GM23338 (cell line): ENCODE data around the gene TOMM40. TPM values are rescaled to one million over a fixed set of nuclear protein-coding genes. Genes with fewer than 3 reads are reported as not detected.
A peak's percentile ranks its signal among the peaks of the same experiment; 100 is the strongest.

Experiments
- ATAC-seq: fragments of 200-7000 bp; cut with Tn5 transposase; 3 replicates; pipeline ENCODE4 v1.9.1; 2020
- DNase-seq: peaks from one replicate; pipeline ENCODE4 v3.0.0-alpha.2; 2015; ENCODE audit warnings: low spot score
- H2AFZ ChIP-seq: fragments of 200-600 bp; sonication (generic); 2 replicates; pipeline ENCODE4 v1.8.0; 2016; ENCODE audit warnings: antibody characterized with exemption, mild to moderate bottlenecking, moderate library complexity
- H3F3A ChIP-seq: fragments of 200-600 bp; sonication (generic); replicated peaks from 2 replicates; pipeline ENCODE4 v1.8.0; 2017; ENCODE audit warnings: antibody characterized with exemption, mixed run types, low read depth
- H3K27ac ChIP-seq: fragments of 200-600 bp; sonication (generic); 2 replicates; pipeline ENCODE4 v1.6.1; 2016; ENCODE audit warnings: low read depth
- H3K27me3 ChIP-seq: fragments of 200-600 bp; sonication (generic); 2 replicates; pipeline ENCODE4 v1.8.0; 2016; ENCODE audit warnings: mild to moderate bottlenecking, mixed run types, moderate library complexity; ENCODE audit not compliant: insufficient read depth
- H3K36me3 ChIP-seq: fragments of 200-600 bp; sonication (generic); 2 replicates; pipeline ENCODE4 v1.8.0; 2016; ENCODE audit warnings: mild to moderate bottlenecking; ENCODE audit not compliant: insufficient read depth
- H3K4me1 ChIP-seq: fragments of 200-600 bp; sonication (generic); 2 replicates; pipeline ENCODE4 v1.8.0; 2016; ENCODE audit warnings: mild to moderate bottlenecking, moderate library complexity; ENCODE audit not compliant: insufficient read depth
- H3K4me2 ChIP-seq: fragments of 200-600 bp; sonication (generic); 2 replicates; pipeline ENCODE4 v1.7.1; 2017; ENCODE audit warnings: mixed run types
- H3K4me3 ChIP-seq: fragments of 200-600 bp; sonication (generic); 2 replicates; pipeline ENCODE4 v1.6.1; 2016; ENCODE audit warnings: mixed run types
- H3K79me2 ChIP-seq: fragments of 200-600 bp; sonication (generic); replicated peaks from 2 replicates; pipeline ENCODE4 v1.8.0; 2017; ENCODE audit warnings: mild to moderate bottlenecking; ENCODE audit not compliant: insufficient read depth
- H3K9me2 ChIP-seq: fragments of 200-600 bp; sonication (generic); 2 replicates; pipeline ENCODE4 v1.8.0; 2017; ENCODE audit not compliant: insufficient read depth
- H4K20me1 ChIP-seq: fragments of 200-600 bp; sonication (generic); replicated peaks from 2 replicates; pipeline ENCODE4 v1.8.0; 2017; ENCODE audit warnings: mild to moderate bottlenecking; ENCODE audit not compliant: insufficient read depth
- H3K27ac Mint-ChIP-seq: 2 replicates; pipeline ENCODE4 v1.8.0; 2020; ENCODE audit warnings: inconsistent platforms, mild to moderate bottlenecking, moderate library complexity, mixed read lengths
- H3K27me3 Mint-ChIP-seq: 3 replicates; pipeline ENCODE4 v1.8.0; 2022; ENCODE audit warnings: low read depth, mild to moderate bottlenecking, moderate library complexity, mixed read lengths, inconsistent platforms; ENCODE audit not compliant: insufficient read depth, poor library complexity
- H3K36me3 Mint-ChIP-seq: 3 replicates; pipeline ENCODE4 v1.8.0; 2021; ENCODE audit warnings: low read depth, mild to moderate bottlenecking, inconsistent platforms, moderate library complexity, mixed read lengths
- H3K4me1 Mint-ChIP-seq: 3 replicates; pipeline ENCODE4 v1.8.0; 2020; ENCODE audit warnings: mild to moderate bottlenecking, inconsistent platforms, mixed read lengths
- H3K4me3 Mint-ChIP-seq: 3 replicates; pipeline ENCODE4 v1.8.0; 2021; ENCODE audit warnings: moderate library complexity, mild to moderate bottlenecking, inconsistent platforms, mixed read lengths
- H3K9me3 Mint-ChIP-seq: 3 replicates; pipeline ENCODE4 v1.8.0; 2020; ENCODE audit warnings: moderate library complexity, mild to moderate bottlenecking, inconsistent platforms, mixed read lengths
- EZH2 ChIP-seq: fragments of 200-600 bp; sonication (generic); IDR thresholded peaks from one replicate; pipeline ENCODE4 v1.8.0; 2017; ENCODE audit warnings: antibody characterized with exemption, mild to moderate bottlenecking, low read depth; ENCODE audit not compliant: unreplicated experiment
- JUNB ChIP-seq: IDR thresholded peaks from one replicate; pipeline ENCODE4 v1.6.1; 2016; ENCODE audit warnings: antibody characterized with exemption; ENCODE audit not compliant: unreplicated experiment
- NANOG ChIP-seq: IDR thresholded peaks from 2 replicates; pipeline ENCODE4 v1.6.1; 2016; ENCODE audit warnings: antibody characterized with exemption, borderline replicate concordance
- ZNF114 ChIP-seq: fragments of 250-450 bp; sonication (Bioruptor Pico); IDR thresholded peaks from 2 replicates; pipeline ENCODE4 v1.5.0; 2020; ENCODE audit warnings: mild to moderate bottlenecking, moderate library complexity
- polyA plus RNA-seq: library from polyadenylated mRNA; unstranded; fragments of >200 nt; fragmentation: Nextera tagmentation; extraction: Ambion mirVana; gene quantifications from 2 replicates; pipeline ENCODE4 v1.2.1, GENCODE V29; 2016
- total RNA-seq: library from RNA; depleted of rRNA; stranded (reverse); fragments of >200 nt; shearing (Covaris generic); gene quantifications from 2 replicates; pipeline ENCODE4 v1.2.3, GENCODE V29; 2014
- TF ChIP-seq, protein P1 (sequence below), 2 experiments: fragments of 200-600 bp in 1 of 2; sonication (generic) in 1 of 2; conservative IDR thresholded peaks; 2 replicates each; pipeline versions ENCODE4 v1.5.1 to v1.6.1; 2016 to 2017; ENCODE audit warnings: antibody characterized with exemption in 2 of 2, low read depth in 2 of 2, mild to moderate bottlenecking in 2 of 2, moderate library complexity in 1 of 2
- TF ChIP-seq, protein P2 (sequence below): IDR thresholded peaks from one replicate; pipeline ENCODE4 v1.6.1; 2018; ENCODE audit warnings: antibody characterized with exemption; ENCODE audit not compliant: unreplicated experiment
- TF ChIP-seq, protein P3 (sequence below): IDR thresholded peaks from 2 replicates; pipeline ENCODE4 v1.6.1; 2016; ENCODE audit warnings: antibody characterized with exemption
- TF ChIP-seq, protein P4 (sequence below): fragments of 250-450 bp; sonication (Bioruptor Pico); IDR thresholded peaks from 2 replicates; pipeline ENCODE4 v1.5.0; 2020; ENCODE audit warnings: mild to moderate bottlenecking, moderate library complexity

The TOMM40 gene
- total and polyA plus RNA-seq, 2 experiments from 2014 or later, result 142 to 273 TPM

DNA sequence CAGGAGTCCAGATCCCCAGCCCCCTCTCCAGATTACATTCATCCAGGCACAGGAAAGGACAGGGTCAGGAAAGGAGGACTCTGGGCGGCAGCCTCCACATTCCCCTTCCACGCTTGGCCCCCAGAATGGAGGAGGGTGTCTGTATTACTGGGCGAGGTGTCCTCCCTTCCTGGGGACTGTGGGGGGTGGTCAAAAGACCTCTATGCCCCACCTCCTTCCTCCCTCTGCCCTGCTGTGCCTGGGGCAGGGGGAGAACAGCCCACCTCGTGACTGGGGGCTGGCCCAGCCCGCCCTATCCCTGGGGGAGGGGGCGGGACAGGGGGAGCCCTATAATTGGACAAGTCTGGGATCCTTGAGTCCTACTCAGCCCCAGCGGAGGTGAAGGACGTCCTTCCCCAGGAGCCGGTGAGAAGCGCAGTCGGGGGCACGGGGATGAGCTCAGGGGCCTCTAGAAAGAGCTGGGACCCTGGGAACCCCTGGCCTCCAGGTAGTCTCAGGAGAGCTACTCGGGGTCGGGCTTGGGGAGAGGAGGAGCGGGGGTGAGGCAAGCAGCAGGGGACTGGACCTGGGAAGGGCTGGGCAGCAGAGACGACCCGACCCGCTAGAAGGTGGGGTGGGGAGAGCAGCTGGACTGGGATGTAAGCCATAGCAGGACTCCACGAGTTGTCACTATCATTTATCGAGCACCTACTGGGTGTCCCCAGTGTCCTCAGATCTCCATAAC is 14.5 kb downstream of the TOMM40 start, which contains the start of gene APOE (continued):
- TF ChIP-seq, protein P1, sequence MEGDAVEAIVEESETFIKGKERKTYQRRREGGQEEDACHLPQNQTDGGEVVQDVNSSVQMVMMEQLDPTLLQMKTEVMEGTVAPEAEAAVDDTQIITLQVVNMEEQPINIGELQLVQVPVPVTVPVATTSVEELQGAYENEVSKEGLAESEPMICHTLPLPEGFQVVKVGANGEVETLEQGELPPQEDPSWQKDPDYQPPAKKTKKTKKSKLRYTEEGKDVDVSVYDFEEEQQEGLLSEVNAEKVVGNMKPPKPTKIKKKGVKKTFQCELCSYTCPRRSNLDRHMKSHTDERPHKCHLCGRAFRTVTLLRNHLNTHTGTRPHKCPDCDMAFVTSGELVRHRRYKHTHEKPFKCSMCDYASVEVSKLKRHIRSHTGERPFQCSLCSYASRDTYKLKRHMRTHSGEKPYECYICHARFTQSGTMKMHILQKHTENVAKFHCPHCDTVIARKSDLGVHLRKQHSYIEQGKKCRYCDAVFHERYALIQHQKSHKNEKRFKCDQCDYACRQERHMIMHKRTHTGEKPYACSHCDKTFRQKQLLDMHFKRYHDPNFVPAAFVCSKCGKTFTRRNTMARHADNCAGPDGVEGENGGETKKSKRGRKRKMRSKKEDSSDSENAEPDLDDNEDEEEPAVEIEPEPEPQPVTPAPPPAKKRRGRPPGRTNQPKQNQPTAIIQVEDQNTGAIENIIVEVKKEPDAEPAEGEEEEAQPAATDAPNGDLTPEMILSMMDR (conservative IDR thresholded peaks at IDR 0.05; ENCODE audit: low read depth in 2 of 2), result no peak
- TF ChIP-seq NANOG, result peak; percentile 25; the same call in 1 of the 2 replicates
- no peak for TF ChIP-seq ZNF114 (CRISPR knock-in tag)

DNA sequence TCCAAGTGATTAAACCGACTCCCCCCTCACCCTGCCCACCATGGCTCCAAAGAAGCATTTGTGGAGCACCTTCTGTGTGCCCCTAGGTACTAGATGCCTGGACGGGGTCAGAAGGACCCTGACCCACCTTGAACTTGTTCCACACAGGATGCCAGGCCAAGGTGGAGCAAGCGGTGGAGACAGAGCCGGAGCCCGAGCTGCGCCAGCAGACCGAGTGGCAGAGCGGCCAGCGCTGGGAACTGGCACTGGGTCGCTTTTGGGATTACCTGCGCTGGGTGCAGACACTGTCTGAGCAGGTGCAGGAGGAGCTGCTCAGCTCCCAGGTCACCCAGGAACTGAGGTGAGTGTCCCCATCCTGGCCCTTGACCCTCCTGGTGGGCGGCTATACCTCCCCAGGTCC is 16.6 kb downstream of the TOMM40 start:
- peak overlapping the region; percentile 92; the same call in 1 of the 2 replicates for H3K4me2 ChIP-seq
- ATAC-seq, result no peak
- peaks cover 43% of the 10 kb centered on the region for H3K36me3 Mint-ChIP-seq
- peaks cover 17% of the 10 kb centered on the region for H3K36me3 ChIP-seq
- H3K27ac ChIP-seq, result peak overlapping the region; percentile 92; the same call in 1 of the 2 replicates
- H3K4me1 ChIP-seq, result peaks cover 25% of the 10 kb centered on the region
- H2AFZ ChIP-seq, result no peak overlapping the region
- H3K4me1 Mint-ChIP-seq, result peaks cover 33% of the 10 kb centered on the region
- H3F3A ChIP-seq, result peaks cover 50% of the 10 kb centered on the region
- H4K20me1 ChIP-seq, result no peaks in the 10 kb centered on the region; the same call in 1 of the 2 replicates
- peaks cover 45% of the 10 kb centered on the region for H3K27me3 Mint-ChIP-seq
- H3K27ac Mint-ChIP-seq, result no peak overlapping the region
- peaks cover 17% of the 10 kb centered on the region for H3K79me2 ChIP-seq
- no peaks in the 10 kb centered on the region for H3K9me2 ChIP-seq
- H3K4me3 ChIP-seq, result no peak overlapping the region
- H3K9me3 Mint-ChIP-seq, result peaks cover 2% of the 10 kb centered on the region; the same call in 1 of the 3 replicates
- H3K4me3 Mint-ChIP-seq, result no peak overlapping the region
- H3K27me3 ChIP-seq, result no peaks in the 10 kb centered on the region
- no peak for DNase-seq
- TF ChIP-seq, protein P2, sequence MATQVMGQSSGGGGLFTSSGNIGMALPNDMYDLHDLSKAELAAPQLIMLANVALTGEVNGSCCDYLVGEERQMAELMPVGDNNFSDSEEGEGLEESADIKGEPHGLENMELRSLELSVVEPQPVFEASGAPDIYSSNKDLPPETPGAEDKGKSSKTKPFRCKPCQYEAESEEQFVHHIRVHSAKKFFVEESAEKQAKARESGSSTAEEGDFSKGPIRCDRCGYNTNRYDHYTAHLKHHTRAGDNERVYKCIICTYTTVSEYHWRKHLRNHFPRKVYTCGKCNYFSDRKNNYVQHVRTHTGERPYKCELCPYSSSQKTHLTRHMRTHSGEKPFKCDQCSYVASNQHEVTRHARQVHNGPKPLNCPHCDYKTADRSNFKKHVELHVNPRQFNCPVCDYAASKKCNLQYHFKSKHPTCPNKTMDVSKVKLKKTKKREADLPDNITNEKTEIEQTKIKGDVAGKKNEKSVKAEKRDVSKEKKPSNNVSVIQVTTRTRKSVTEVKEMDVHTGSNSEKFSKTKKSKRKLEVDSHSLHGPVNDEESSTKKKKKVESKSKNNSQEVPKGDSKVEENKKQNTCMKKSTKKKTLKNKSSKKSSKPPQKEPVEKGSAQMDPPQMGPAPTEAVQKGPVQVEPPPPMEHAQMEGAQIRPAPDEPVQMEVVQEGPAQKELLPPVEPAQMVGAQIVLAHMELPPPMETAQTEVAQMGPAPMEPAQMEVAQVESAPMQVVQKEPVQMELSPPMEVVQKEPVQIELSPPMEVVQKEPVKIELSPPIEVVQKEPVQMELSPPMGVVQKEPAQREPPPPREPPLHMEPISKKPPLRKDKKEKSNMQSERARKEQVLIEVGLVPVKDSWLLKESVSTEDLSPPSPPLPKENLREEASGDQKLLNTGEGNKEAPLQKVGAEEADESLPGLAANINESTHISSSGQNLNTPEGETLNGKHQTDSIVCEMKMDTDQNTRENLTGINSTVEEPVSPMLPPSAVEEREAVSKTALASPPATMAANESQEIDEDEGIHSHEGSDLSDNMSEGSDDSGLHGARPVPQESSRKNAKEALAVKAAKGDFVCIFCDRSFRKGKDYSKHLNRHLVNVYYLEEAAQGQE, result no peak
- TF ChIP-seq JUNB, result no peak
- TF ChIP-seq, protein P1 (conservative IDR thresholded peaks at IDR 0.05; ENCODE audit: low read depth in 2 of 2), result no peak
- no peak for TF ChIP-seq EZH2
- TF ChIP-seq, protein P3, sequence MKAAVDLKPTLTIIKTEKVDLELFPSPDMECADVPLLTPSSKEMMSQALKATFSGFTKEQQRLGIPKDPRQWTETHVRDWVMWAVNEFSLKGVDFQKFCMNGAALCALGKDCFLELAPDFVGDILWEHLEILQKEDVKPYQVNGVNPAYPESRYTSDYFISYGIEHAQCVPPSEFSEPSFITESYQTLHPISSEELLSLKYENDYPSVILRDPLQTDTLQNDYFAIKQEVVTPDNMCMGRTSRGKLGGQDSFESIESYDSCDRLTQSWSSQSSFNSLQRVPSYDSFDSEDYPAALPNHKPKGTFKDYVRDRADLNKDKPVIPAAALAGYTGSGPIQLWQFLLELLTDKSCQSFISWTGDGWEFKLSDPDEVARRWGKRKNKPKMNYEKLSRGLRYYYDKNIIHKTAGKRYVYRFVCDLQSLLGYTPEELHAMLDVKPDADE, result no peak
- TF ChIP-seq, protein P4, sequence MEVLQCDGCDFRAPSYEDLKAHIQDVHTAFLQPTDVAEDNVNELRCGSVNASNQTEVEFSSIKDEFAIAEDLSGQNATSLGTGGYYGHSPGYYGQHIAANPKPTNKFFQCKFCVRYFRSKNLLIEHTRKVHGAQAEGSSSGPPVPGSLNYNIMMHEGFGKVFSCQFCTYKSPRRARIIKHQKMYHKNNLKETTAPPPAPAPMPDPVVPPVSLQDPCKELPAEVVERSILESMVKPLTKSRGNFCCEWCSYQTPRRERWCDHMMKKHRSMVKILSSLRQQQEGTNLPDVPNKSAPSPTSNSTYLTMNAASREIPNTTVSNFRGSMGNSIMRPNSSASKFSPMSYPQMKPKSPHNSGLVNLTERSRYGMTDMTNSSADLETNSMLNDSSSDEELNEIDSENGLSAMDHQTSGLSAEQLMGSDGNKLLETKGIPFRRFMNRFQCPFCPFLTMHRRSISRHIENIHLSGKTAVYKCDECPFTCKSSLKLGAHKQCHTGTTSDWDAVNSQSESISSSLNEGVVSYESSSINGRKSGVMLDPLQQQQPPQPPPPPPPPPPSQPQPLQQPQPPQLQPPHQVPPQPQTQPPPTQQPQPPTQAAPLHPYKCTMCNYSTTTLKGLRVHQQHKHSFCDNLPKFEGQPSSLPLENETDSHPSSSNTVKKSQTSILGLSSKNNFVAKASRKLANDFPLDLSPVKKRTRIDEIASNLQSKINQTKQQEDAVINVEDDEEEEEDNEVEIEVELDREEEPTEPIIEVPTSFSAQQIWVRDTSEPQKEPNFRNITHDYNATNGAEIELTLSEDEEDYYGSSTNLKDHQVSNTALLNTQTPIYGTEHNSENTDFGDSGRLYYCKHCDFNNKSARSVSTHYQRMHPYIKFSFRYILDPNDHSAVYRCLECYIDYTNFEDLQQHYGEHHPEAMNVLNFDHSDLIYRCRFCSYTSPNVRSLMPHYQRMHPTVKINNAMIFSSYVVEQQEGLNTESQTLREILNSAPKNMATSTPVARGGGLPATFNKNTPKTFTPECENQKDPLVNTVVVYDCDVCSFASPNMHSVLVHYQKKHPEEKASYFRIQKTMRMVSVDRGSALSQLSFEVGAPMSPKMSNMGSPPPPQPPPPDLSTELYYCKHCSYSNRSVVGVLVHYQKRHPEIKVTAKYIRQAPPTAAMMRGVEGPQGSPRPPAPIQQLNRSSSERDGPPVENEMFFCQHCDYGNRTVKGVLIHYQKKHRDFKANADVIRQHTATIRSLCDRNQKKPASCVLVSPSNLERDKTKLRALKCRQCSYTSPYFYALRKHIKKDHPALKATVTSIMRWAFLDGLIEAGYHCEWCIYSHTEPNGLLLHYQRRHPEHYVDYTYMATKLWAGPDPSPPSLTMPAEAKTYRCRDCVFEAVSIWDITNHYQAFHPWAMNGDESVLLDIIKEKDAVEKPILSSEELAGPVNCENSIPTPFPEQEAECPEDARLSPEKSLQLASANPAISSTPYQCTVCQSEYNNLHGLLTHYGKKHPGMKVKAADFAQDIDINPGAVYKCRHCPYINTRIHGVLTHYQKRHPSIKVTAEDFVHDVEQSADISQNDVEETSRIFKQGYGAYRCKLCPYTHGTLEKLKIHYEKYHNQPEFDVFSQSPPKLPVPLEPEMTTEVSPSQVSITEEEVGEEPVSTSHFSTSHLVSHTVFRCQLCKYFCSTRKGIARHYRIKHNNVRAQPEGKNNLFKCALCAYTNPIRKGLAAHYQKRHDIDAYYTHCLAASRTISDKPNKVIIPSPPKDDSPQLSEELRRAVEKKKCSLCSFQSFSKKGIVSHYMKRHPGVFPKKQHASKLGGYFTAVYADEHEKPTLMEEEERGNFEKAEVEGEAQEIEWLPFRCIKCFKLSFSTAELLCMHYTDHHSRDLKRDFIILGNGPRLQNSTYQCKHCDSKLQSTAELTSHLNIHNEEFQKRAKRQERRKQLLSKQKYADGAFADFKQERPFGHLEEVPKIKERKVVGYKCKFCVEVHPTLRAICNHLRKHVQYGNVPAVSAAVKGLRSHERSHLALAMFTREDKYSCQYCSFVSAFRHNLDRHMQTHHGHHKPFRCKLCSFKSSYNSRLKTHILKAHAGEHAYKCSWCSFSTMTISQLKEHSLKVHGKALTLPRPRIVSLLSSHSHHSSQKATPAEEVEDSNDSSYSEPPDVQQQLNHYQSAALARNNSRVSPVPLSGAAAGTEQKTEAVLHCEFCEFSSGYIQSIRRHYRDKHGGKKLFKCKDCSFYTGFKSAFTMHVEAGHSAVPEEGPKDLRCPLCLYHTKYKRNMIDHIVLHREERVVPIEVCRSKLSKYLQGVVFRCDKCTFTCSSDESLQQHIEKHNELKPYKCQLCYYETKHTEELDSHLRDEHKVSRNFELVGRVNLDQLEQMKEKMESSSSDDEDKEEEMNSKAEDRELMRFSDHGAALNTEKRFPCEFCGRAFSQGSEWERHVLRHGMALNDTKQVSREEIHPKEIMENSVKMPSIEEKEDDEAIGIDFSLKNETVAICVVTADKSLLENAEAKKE (CRISPR knock-in tag), result no peak
